ENCODE measurements around the gene UBE2G2.

Gene UBE2G2

DNA sequence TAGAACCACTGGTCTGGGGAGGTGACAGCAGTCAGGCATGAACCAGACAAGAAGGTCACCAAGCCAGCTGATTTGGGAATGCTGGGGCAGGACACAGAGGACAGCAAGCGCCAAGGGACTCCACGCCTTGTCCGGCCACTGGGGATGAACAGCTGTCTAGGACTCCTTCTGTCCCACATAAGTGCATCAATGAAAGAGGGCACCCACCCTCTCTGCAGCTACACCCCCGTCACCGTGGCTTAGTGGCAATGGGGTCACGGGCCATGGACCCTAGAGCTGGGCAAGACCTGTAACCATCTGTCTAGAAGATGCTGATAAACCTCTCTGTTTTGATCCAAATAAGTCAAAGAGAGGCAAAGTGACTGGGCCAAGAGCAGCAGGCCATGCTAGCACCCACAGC, 16.8 kb downstream of the UBE2G2 start:
- DNase-seq, result no peak

DNA sequence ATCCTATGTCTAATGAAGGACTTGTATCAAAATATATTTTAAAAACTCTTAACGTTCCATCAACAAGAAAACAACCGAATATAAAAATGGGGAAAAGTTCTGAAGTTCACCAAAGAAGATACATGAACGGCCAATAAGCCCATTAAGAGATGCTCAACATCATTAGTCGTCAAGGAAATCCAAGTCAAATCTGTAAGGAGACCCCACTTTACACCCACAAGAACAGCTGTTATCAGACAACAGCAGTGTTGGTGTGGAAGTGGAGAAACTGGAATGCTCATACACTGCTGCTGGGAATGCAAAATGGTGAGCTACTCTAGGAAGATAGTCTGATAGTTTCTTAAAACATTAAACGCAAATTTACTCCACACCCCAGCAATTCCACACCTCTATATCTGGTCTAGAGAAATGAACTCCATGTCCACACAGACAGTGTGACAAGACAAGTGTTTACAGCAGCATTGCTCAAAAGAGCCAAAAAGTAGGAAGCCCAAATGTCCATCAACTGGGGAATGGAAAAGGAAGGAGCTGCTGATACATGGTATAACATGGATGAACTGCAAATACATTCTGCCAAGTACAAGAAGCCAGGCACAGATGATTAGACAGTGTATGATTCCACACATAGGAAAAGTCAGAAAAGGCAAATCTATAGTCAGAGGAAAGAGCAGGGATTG, 18.5 kb downstream of the UBE2G2 start:
- DNase-seq, result no peak

DNA sequence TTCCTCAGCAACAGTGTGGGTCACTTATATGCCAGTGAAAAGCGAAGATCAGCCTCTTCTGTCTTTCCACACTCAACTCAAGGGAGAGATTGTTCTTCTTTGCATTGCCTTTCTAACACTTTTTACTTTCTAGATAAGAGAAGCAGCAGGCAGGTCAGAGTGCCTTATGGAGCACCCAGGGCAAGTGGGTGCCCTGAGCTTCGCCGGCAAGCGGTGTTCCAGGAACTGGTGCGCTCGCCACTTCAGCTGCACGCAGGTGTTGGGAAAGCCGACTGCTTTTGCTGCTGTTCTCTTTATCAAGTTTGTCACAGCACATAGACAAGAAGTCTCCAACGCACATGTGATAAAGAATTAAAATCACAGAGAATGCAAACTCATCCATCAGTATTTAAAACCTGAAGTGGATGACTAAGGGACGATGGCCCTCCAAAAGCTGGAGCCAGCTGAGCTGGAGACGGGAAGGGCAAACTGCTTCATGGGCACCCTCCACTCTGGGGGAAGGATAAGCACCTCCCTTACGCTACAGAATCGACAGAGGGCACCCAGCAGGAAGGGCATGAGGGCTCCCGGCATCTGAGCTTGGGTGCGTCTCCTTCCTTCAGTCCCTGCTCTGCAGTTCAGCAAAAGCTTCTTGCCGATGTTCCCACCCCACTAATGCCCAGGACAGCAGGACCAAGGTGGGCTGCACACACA, 20.7 kb downstream of the UBE2G2 start:
- no peak for DNase-seq

DNA sequence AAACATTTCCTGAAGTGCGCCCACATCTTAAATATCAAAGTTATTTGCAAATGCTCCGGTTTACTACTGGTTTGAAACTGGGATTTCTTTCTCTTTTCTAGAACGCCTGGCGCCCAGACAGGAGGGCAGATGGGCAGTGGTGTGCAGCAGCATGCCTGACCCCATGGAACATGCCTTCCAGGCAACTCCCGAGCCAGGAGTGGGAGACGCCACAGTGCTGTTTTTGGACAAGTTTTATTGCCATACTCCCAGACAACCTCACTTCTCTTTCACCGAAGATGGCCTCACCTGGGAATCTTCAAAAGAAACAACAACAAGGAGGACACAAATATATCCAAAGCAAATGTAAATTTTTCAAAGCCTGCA, 21.5 kb downstream of the UBE2G2 start:
- DNase-seq, result no peak

DNA sequence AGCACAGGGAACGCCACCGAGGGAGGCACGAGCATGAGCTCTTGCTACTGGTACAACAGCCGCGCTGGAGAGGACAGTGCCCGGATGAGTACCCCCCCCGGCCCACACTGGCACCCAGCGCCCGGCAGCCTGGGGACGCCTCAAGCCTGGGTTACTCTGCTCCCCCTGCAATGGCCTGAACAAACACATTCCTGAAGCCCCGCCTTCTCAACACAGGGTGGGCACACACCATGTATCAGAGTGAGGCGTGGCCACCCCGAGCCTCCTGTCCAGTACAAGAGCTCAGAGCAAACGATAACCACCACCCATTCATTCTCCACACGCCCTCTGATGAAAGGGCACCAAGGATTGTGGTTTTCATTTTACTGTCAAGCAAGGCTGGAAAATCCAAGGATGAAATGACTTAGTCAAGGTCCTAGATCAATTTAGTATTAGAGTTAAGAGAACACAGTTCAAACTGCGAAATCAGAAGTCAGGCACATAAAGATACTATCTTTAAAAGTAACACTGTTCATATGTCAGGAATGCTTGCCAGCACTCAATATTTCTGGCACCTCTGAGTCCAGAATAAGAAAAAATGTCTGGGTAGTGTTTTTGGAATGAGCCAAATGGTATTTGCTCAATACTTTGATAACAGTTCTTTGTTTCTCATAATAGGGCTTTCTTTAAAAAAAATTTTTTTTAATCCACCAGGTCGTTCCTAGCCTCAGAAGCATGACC, 22.0 kb downstream of the UBE2G2 start:
- DNase-seq, result no peak

DNA sequence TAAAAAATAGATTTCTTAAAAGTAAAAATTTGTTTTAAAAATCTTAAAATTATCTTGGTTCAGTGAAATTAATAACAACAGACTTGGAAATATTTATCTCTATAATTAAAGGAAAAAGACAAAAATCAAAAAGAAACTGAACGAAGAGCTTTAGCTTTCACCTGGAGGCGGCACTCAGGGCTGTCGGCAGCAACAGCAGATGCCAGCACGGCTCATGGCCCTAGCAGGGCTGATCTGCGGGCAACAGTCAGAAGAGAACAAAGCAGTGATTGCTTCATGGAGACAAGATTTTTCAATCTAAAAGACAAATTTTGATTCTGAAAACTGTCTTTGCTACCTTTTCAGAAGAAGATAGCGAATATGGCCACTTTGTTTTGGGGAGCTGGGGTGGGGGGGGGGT, 22.6 kb downstream of the UBE2G2 start:
- DNase-seq, result no peak

DNA sequence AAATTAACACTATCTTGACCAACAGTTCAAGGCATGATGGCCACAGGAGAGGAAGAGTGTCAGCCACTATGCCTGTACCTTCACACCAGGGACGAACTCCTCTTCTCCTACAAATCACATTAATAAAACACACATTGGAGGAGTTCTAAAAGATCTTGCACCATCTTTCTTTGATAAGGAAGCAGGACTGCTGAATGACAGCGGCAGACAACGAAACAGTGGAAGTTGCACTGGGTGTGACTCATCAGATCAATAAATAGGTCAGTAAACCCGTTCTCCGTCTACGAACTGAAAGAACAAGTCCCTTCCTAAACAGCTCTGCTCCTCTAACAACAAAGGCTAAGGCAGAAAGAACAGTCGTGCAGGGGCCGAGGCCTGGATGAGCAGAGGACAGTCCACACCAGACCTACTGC, 23.1 kb downstream of the UBE2G2 start:
- no peak for DNase-seq

DNA sequence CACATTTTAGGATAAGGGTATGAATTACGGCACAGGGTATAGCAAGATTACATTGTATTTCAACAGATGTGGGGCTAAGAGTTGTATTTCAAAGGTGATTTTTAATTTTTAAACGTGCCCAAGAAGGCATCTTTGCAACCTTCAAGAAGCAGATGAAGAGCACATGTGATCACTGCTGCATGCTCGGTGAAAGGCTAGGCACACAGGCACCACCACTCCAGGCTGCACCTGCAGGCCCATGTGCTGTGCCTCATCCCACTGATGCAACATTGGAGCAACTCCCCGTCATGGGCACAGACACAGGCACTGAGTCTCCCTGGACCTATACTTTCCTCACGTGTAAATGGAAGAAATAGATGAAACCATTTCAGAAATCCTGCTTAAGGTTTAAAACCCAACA, 23.5 kb downstream of the UBE2G2 start:
- DNase-seq, result no peak

DNA sequence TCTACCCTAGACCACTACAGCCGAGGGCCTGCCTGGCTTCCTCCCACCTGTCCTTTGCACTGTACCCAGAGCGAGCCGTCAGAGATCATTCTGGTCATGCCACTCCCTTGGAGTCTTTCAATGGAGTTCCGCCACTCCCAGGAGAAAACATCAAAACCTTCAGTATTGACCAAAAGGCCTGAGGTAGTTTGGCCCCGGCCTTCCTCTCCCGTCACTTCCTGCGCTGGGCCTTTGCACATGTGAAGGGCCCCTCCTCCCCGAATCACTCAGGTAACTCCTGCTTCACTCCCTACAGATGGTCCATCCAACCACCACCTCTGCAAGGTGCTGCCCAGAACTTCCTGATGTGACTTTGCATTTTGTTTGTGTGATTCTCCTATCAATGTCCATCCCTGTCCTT, 26.6 kb downstream of the UBE2G2 start:
- no peak for DNase-seq

DNA sequence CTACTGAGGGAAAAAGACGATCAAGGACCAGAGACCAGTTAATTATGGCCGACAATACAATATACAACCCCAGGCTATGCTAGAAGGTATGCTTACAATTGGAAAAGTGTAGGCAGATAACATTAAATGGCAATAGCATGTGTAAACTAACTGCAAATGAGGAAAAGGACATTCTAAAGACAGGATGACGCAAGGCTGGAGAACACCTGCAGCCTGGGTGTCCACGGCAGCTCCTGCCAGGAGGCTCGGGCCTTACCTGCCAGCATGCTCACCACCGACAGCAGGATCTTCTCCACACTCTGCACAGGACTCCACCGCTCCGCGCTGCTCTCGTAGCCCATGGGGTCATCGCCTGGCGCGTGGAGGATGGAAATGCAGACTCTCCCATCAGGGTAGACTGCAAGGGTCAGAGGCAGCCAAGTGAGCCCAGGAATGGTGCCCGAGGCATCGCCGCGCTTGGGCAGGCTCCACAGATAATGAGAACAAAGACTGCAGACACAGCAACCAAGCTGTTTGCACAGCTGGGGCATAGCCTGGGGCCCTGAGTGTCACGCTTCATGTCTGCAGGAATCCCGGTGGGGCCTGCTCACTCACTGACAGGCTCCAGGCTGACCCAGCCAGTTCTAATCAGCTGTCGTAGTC, 28.2 kb downstream of the UBE2G2 start:
- DNase-seq, result no peak

DNA sequence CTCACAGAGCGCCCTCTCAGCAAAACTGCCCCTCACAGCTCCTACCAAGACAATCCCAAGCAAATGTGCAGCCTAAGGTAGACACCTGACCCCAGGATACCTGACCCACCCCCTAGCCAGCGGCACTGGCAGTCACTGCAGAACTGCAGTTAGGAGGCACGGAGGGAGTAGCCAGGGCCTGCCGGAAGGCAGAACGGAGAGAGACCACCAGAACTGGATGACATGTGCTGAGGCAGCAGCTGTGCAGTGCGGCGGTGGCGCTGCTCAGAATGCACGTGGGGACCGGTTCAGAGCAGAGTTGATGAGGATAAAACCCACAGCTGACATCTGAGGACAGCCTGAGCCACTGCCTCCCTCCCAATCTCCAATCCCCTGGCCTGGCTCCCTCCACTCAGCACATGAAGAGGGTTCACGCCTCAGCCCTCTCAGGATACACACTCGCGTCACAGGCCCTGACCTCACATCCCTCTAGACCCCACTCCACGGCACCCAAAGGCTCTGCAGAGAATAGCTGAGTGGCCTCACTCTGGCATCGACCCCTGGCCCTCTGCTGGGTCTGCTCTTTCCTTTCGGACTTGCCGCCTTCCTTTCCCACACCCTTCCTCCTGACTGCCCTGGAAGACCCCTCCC, 29.6 kb downstream of the UBE2G2 start:
- no peak for DNase-seq

DNA sequence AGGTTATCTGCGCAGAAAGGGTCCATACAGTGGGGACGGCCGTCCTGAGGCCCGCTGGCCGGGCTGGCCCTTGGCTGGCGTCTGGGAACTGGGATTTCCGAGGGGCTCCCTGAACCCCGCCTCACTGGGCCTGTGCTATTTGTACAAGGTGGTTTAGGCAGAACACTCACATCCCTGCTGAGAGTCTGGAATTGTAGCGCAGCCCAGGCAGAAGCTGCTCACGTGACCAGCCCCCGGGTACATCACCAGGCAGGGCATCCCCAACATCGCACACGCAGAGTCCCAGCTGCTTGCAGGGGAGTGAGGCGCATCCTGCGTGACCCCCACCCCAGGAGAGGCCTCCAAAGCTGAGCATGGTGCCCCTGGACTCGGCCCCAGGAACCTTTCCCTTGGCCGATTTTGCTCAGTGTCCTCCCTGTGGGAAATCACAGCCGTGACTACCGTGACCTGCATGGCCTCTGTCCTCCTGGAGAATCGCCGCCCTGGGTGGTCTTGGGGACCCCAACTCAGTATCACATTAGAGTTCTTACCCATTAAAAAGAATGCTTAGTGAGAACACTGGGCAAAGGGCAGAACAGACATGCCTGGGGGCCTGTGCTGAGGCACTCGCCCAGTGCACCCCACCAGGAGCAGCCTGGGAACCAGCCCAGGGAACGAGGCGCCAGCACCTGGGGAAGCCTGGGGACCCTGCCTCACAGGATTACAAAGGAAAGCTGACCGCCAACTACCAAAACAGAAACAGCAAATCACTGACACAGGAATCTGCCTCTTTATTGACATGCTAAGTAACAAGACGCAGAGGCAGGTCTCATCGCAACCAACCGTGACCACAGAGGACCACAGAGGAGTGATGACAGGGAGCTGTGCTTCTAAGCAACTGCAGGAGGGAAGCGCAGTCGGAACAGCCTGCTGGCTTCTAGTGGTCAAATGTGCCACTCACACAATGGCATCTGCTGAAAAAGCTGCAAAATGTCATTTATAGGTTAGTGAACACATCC, 33.5 kb downstream of the UBE2G2 start:
- no peak for DNase-seq

DNA sequence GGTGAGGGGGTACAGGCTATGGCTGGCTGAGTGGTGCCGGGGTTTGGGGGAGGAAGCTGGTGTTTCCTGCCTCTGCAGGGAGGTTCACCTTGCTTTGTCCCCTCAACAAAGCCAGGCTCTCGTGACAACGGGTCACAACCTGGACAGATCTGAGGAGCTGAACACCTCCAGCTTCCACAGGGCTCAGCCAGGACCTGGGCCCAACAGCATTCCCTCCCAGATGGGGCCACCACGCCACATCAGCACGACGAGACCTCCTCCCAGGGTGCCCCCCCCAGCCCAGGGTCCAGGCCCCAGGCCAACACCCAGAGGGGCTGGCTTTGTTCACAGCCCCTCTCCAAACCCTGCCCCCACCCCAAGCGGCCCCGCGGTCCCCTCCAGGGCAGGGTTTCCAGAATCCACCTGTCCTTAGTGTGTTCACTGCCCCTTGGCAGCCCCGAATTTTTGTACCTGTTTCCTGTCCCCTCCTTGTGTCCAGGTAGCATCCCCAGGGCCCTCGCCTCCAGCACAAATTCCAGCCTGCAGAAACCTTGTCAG, 34.7 kb downstream of the UBE2G2 start:
- DNase-seq, result no peak

DNA sequence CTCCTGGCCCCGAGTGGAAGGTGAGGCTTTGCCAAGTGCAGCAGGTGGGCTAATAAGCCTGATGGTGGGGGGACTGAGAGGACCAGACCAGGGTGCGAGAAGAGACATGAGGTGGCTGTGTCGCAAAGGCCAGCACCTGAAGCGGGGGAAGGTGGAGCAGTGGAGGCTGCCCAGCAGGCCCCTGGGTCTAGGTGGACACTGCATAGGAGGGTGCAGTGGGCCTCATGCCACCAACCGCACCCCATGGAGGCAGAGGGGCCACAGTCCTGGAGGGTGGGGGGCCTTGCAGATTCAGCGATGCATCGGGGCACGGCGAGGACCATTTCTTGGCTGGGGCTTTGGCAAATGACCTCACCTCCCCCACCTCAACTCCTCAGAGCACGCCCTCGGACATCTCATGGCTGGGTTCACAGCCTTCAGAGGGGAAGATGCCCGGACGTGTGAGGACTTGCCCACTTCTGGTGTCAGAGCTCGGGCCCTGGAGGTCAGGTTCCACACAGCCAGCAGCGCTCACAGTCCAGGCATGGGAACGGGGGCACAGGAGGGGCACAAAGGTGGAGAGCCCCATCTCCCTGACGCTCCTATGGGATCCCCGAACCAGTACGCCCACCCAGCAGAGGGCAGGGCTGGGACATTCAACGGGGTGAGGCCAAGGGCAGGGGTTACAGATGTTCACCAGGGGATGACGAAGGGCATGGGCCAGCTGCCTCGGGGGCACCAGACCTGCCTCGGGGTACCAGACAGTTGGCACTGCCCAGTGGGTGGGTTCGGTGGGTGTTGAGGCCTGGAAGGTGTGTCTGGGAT, 35.4 kb downstream of the UBE2G2 start:
- no peak for DNase-seq

DNA sequence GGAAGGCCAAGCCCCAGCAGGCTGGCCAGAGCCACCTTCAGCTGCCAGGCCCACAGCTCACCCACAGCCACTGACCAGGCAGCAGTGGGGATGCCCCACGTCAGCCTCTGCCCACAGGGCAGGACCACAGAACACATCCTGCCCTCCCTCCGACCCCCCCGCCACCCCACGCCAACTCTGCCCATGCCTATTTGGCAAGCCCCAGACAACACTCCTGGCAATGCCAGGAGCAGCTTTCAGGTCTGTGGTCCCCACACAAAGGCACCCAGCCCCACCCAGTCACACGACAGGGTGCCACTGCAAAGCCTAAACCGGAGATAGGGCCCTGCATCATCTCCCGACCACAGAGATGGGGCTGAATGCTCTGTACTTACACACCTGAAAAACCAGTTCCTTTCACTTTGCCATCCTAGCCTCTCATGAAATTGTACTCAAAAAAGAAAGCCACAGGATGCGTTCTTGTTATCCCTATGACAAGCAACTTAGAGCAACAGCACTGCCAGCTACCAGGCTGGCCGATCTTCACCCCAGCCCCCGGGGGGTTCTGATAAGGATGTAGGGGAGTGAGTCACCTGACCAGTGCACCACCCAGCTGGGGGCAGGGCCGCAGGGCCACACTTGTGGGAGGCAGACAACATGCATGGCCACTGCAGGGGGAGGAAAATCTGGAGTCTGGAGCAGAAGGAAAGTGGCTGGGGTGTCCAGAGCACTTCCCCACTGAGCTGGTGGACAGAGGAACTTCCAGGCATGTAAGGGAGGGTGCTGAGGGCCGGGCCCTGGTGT, 36.2 kb downstream of the UBE2G2 start:
- DNase-seq, result no peak

DNA sequence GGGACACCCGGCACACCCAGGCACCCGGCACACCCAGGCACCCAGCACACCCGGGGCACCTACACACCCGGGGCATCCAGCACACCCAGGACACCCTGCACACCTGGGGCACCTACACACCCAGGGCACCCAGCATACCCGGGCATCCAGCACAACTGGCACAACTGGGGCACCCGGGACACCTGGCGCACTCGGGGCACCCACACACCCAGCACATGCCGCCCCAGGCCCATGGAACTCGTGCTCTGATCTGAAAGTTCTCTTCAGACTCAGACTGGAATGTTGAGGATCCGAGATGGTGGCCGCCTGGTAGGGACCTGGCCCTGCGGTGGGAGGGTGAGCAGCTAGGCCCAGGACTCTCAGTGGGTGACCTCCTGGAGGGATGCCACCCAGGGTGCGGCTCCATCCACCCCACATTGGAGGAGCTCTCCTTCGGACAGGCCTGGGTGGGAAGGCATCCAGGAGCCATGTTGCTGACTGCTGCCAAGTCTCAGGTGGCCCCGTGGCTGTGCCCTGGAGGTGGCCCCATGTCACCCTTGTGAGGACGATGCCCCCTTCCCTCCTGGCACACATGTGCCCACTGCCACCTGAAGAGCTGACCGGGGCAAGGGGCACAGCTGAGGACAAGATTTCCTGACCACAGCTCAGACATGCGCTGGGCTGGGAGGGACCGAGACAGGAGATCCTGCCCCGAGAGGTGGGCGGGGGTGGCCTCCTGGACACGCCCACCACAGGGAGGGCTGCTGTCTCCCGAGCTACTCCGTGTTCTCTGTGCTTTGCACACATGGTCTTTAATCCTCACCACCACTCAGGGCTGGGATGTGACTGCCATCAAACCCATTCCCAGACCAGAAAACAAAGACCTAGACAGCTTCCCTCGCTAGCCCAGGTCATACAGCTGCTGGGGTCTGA, 37.0 kb downstream of the UBE2G2 start:
- no peak for DNase-seq

DNA sequence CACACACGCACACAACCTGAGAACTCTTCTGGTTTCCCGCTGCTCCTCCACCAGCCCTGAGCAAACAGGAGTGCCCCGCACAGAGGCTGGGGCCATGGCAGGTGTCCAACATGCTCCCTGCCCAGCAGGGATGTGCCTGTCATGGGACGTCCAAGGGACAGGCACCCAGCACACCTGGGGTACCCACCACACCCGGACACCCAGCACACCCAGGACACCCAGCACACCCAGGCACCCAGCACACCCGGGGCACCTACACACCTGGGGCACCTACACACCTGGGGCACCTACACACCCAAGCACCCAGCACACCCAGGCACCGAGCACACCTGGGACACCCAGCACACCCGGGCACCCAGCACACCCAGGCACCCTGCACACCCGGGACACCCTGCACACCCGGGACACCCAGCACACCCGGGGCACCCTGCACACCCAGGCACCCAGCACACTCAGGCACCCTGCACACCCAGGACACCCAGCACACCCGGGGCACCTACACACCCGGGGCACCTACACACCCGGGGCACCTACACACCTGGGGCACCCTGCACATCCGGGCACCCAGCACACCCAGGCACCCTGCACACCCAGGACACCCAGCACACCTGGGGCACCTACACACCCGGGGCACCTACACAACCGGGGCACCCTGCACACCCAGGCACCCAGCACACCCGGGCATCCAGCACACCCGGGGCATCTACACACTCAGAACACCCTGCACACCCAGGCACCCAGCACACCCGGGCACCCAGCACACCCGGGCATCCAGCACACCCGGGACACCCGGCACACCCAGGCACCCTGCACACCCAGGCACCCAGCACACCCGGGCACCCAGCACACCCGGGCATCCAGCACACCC, 37.9 kb downstream of the UBE2G2 start:
- no peak for DNase-seq

DNA sequence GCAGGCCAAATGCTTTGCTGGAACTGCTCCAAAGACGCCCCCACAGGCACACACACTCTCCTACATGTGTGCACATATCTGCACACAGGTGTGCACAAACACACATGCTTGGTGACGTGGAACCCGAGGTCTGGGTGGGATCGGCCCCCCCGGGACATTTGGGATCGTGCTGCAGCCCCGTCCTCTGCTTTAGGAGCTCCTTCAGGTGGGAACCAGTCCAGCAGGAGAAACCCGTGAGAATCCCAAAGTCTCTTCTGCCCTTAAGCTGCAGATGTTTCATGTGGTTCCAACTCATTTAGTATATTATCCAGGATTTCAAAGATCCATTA, 38.6 kb downstream of the UBE2G2 start:
- no peak for DNase-seq

Measured in DMS 273 treated with DMSO at 0.1 percent for 48 hours (cell line).